Sigmoid colon (tissue), 7 donors: ENCODE data around the gene COL25A1. TPM values are rescaled to one million over a fixed set of nuclear protein-coding genes. Genes with fewer than 3 reads are reported as not detected.

Experiments used
- DNase-seq: peaks from one replicate; pipeline ENCODE4 v3.0.0-alpha.2; 2019
- H3K27ac ChIP-seq, 4 donors: fragments of 200-600 bp; sonication (generic); one replicate each; pipeline ENCODE4 v1.5.1; 2016 to 2019; ENCODE audit warnings: mild to moderate bottlenecking in 1 of 4
- H3K27me3 ChIP-seq, 3 donors: fragments of 200-600 bp; sonication (generic); one replicate each; pipeline ENCODE4 v1.5.1; 2019; ENCODE audit warnings: mild to moderate bottlenecking in 1 of 3
- H3K36me3 ChIP-seq, 4 donors: fragments of 200-600 bp; sonication (generic); one replicate each; pipeline ENCODE4 v1.5.1; 2016 to 2019
- H3K4me1 ChIP-seq, 4 donors: fragments of 200-600 bp; sonication (generic); one replicate each; pipeline ENCODE4 v1.5.1; 2017 to 2019
- H3K4me3 ChIP-seq, 4 donors: fragments of 200-600 bp; sonication (generic); one replicate each; pipeline ENCODE4 v1.5.1; 2017 to 2019; ENCODE audit warnings: mild to moderate bottlenecking in 2 of 4, moderate library complexity in 1 of 4
- H3K9me3 ChIP-seq, 4 donors: fragments of 200-600 bp in 3 of 4; sonication (generic) in 3 of 4; one replicate each; pipeline versions ENCODE4 v1.5.1 to v1.6.1; 2013 to 2019
- CTCF ChIP-seq, 4 experiments: fragments of 450-650 bp in 3 of 4; fragments of 200-600 bp in 1 of 4; IDR thresholded peaks; one replicate each; pipeline ENCODE4 v1.5.1; 2016 to 2019; ENCODE audit warnings: antibody characterized with exemption in 4 of 4, mild to moderate bottlenecking in 3 of 4, moderate library complexity in 2 of 4
- EP300 ChIP-seq, 4 donors: sonication (generic); formaldehyde crosslinking; IDR thresholded peaks; one replicate each; pipeline ENCODE4 v1.6.1; 2017; ENCODE audit warnings: antibody characterized with exemption in 4 of 4
- POLR2A ChIP-seq, 2 donors: fragments of 450-650 bp; IDR thresholded peaks; one replicate each; pipeline ENCODE4 v1.6.1; 2016; ENCODE audit warnings: antibody characterized with exemption in 2 of 2, mild to moderate bottlenecking in 2 of 2, moderate library complexity in 2 of 2
- POLR2AphosphoS5 ChIP-seq, 4 donors: sonication (generic); formaldehyde crosslinking; IDR thresholded peaks; one replicate each; pipeline ENCODE4 v1.6.1; 2017; ENCODE audit warnings: antibody characterized with exemption in 4 of 4
- WGBS, 2 donors: extraction: QIAGEN DNeasy Blood & Tissue Kit; methylation state at CpG; one replicate each; pipeline ENCODE4 v1.1.7; 2013; 5-methylcytosine and 5-hydroxymethylcytosine counted together
- intact Hi-C: fragments of 100-400 bp; cut with DNase I; formaldehyde crosslinking; loops from one replicate; pipeline ENCODE4 v1.15.1; 2023
- polyA plus RNA-seq, 3 donors: library from polyadenylated mRNA; stranded (reverse); fragments of 200-250 nt; gene quantifications; one replicate each; pipeline ENCODE4 v1.2.3, GENCODE V29; 2013
- total RNA-seq, 4 donors: library from RNA; depleted of rRNA; stranded (reverse); fragments of >200 nt; gene quantifications; one replicate each; pipeline ENCODE4 v1.1.0, GENCODE V29; 2016
- donor health status: healthy with polysubstance abuse.
- donor health status: Bipolar disorder and iron deficiency.
- donor health status: healthy.

COL25A1 gene
- total and polyA plus RNA-seq, 7 donors, result 0.15 to 1.4 (median 0.41) TPM; not detected in 2

GRCh38 chr4:109174224-109174953 lies 128.1 kb downstream of the COL25A1 start:
- DNase-seq, result no peak
- WGBS, 2 donors, result 75 to 77% methylated on average over 5 of the region's 5 CpGs
- intact Hi-C loops, result no loop called here

GRCh38 chr4:109172301-109172700 lies 130.2 kb downstream of the COL25A1 start:
- Histone ChIP-seq H3K27me3 (no peaks in the 10 kb centered on the region), H3K36me3 (no peaks in the 10 kb centered on the region), H3K4me1 (no peaks in the 10 kb centered on the region), H3K9me3 (no peaks in the 10 kb centered on the region), H3K4me3 (no peak overlapping the region), H3K27ac (no peak overlapping the region)
- no peak for DNase-seq
- no peak for TF ChIP-seq EP300 (IDR thresholded peaks at IDR 0.05)
- WGBS, 2 donors, result 78 to 79% methylated on average over 4 of the region's 4 CpGs
- intact Hi-C loops, result no loop called here

More at GRCh38 chr4:109174224-109174953, 128.1 kb downstream of the COL25A1 start:
- no peak overlapping the region for H3K27ac ChIP-seq
- no peaks in the 10 kb centered on the region for H3K4me1 ChIP-seq
- H3K36me3 ChIP-seq, result no peaks in the 10 kb centered on the region
- H3K27me3 ChIP-seq, result no peaks in the 10 kb centered on the region
- H3K4me3 ChIP-seq, result no peak overlapping the region
- TF ChIP-seq EP300 (IDR thresholded peaks at IDR 0.05) (no peak), POLR2AphosphoS5 (IDR thresholded peaks at IDR 0.05) (no peak), CTCF (IDR thresholded peaks at IDR 0.05) (no peak), POLR2A (IDR thresholded peaks at IDR 0.05) (no peak)
- H3K9me3 ChIP-seq, result no peaks in the 10 kb centered on the region

- no peaks in the 10 kb centered on the region for H3K4me1 ChIP-seq
- DNase-seq, result no peak
- TF ChIP-seq EP300 (IDR thresholded peaks at IDR 0.05), result no peak
- TF ChIP-seq CTCF (IDR thresholded peaks at IDR 0.05), result no peak
- TF ChIP-seq POLR2A (IDR thresholded peaks at IDR 0.05), result no peak
- no peak for TF ChIP-seq POLR2AphosphoS5 (IDR thresholded peaks at IDR 0.05)
- intact Hi-C loops, result no loop called here
- peaks cover 0 to 1% (median 0%) of the 10 kb centered on the region in 4 donors for H3K9me3 ChIP-seq
- H3K27me3 ChIP-seq, result no peaks in the 10 kb centered on the region
- no peak overlapping the region for H3K4me3 ChIP-seq
- no peak overlapping the region for H3K27ac ChIP-seq
- H3K36me3 ChIP-seq, result no peaks in the 10 kb centered on the region
Measured at GRCh38 chr4:109171070-109171469, 131.4 kb downstream of the COL25A1 start.

- DNase-seq, result no peak
- H3K4me1 ChIP-seq, result no peaks in the 10 kb centered on the region
- TF ChIP-seq EP300 (IDR thresholded peaks at IDR 0.05) (no peak), POLR2A (IDR thresholded peaks at IDR 0.05) (no peak), CTCF (IDR thresholded peaks at IDR 0.05) (no peak), POLR2AphosphoS5 (IDR thresholded peaks at IDR 0.05) (no peak)
- no peak overlapping the region for H3K27ac ChIP-seq
- no peaks in the 10 kb centered on the region for H3K36me3 ChIP-seq
- H3K27me3 ChIP-seq, result no peaks in the 10 kb centered on the region
- WGBS, 2 donors, result 67 to 86% methylated on average over 1 of the region's 1 CpG
- H3K9me3 ChIP-seq, result peaks cover 0 to 1% (median 0%) of the 10 kb centered on the region in 4 donors
- no peak overlapping the region for H3K4me3 ChIP-seq
- intact Hi-C loops, result no loop called here
Measured at GRCh38 chr4:109169170-109169569, 133.3 kb downstream of the COL25A1 start.

GRCh38 chr4:109166586-109166985 lies 135.9 kb downstream of the COL25A1 start:
- Histone ChIP-seq H3K4me3 (no peak overlapping the region), H3K9me3 (peaks cover 0 to 1% (median 0%) of the 10 kb centered on the region in 4 donors), H3K27me3 (no peaks in the 10 kb centered on the region), H3K27ac (no peak overlapping the region), H3K36me3 (no peaks in the 10 kb centered on the region), H3K4me1 (no peaks in the 10 kb centered on the region)
- DNase-seq, result no peak
- intact Hi-C loops, result no loop called here
- TF ChIP-seq CTCF (IDR thresholded peaks at IDR 0.05), result no peak
- TF ChIP-seq POLR2A (IDR thresholded peaks at IDR 0.05), result no peak
- TF ChIP-seq POLR2AphosphoS5 (IDR thresholded peaks at IDR 0.05), result no peak
- TF ChIP-seq EP300 (IDR thresholded peaks at IDR 0.05), result no peak
- WGBS, 2 donors, result 80 to 86% methylated on average over 3 of the region's 3 CpGs
